Activated CD4-positive, CD25-positive, alpha-beta regulatory T cell treated with anti-CD3 and anti-CD28 coated beads, Interleukin-2, amount 50 U/mL, for 24 hours (primary cell): Measurements from ENCODE around the gene ZNF827.
A peak's percentile ranks its signal among the peaks of the same experiment; 100 is the strongest.

ENCODE experiments used
- ATAC-seq, 2 donors: fragments of 150-1000 bp; cut with Tn5 transposase; one replicate each; pipeline ENCODE4 v1.10.0; 2021; ENCODE audit warnings: mild to moderate bottlenecking in 1 of 2, moderate library complexity in 1 of 2

Gene ZNF827

GRCh38 chr4:145887241-145887991, 51.2 kb downstream of the ZNF827 start:
- no peak for ATAC-seq

GRCh38 chr4:145886871-145887240, 51.8 kb downstream of the ZNF827 start:
- no peak for ATAC-seq

GRCh38 chr4:145885666-145886065, 53.0 kb downstream of the ZNF827 start:
- ATAC-seq: no peak

GRCh38 chr4:145884775-145885174, 53.8 kb downstream of the ZNF827 start:
- no peak for ATAC-seq

- no peak for ATAC-seq
Observed at GRCh38 chr4:145883101-145883694, 55.4 kb downstream of the ZNF827 start.

GRCh38 chr4:145882604-145883003, 56.0 kb downstream of the ZNF827 start:
- ATAC-seq: no peak

- no peak for ATAC-seq
Observed at GRCh38 chr4:145881989-145882388, 56.6 kb downstream of the ZNF827 start.

- ATAC-seq: no peak
Observed at GRCh38 chr4:145881576-145881975, 57.0 kb downstream of the ZNF827 start.

GRCh38 chr4:145880355-145880960, 58.2 kb downstream of the ZNF827 start:
- ATAC-seq: no peak

GRCh38 chr4:145879598-145879997, 59.0 kb downstream of the ZNF827 start:
- no peak for ATAC-seq

- no peak for ATAC-seq
Observed at GRCh38 chr4:145878501-145879435, 59.9 kb downstream of the ZNF827 start.

- ATAC-seq: no peak
Observed at GRCh38 chr4:145876531-145877180, 62.0 kb downstream of the ZNF827 start.

- ATAC-seq: no peak
Observed at GRCh38 chr4:145873901-145874300, 64.7 kb downstream of the ZNF827 start.

GRCh38 chr4:145871209-145871608, 67.4 kb downstream of the ZNF827 start:
- ATAC-seq: no peak

GRCh38 chr4:145870155-145871020, 68.2 kb downstream of the ZNF827 start:
- no peak for ATAC-seq

GRCh38 chr4:145868637-145869409, 69.8 kb downstream of the ZNF827 start:
- peak in 1 of 2 donors; percentile 53 for ATAC-seq

GRCh38 chr4:145867406-145867805, 71.2 kb downstream of the ZNF827 start:
- no peak for ATAC-seq

- ATAC-seq: no peak
Observed at GRCh38 chr4:145866991-145867390, 71.6 kb downstream of the ZNF827 start.

GRCh38 chr4:145865274-145865941, 73.2 kb downstream of the ZNF827 start:
- no peak for ATAC-seq

- ATAC-seq: no peak
Observed at GRCh38 chr4:145863191-145863590, 75.4 kb downstream of the ZNF827 start.
